UCSD-AML1 (cell line): ENCODE results near the gene SUGP2.

Source experiments
- DNase-seq: peaks from one replicate; lab custom pipeline; 2025; ENCODE audit not compliant: unreplicated experiment; lab: John Stamatoyannopoulos, UW

SUGP2 gene

DNA sequence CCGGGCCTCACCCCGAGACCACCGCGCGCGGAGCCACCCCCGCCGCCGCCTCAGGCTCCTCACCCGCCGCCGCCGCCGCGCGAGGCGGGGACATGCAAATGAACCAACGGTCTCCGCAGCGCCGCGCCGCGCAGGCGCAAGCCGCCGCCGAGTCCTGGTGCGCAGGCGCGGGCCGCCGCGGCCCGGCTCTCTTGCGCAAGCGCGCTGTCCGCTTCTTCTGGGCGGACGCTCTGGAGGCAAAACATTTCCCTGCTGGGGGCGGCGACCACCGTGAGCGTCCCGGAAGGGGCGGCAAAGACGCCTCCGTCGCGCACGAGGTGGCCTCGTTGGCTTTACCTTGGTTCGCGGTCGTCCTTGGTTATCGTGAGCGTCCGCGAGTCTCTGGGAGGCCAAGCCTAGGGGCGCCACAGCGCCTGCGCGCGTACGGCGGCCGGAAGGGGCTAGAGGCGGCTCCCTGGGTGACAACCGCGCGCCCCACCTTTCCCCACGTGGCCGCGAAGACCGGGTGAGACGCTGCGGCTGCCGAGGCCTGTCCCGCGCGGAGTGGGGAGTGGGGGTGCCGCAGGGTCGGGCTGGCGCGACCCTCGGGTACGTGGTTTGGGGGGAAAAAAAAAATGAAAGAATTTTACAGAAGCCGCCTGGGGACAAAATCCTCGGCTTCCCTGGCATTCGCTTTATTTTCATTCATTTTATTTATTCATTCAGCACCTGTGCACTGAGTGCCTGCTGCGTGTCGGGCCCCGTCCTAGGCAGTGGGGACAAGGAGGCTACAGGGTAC, at the start of gene SUGP2, which contains the start of gene ARMC6:
Gene SUGP2, minus strand, starts transcription at position 92 of the 778 bp plus-strand sequence. CDS start 2,446 bp downstream, outside the sequence.
Gene ARMC6, plus strand, starts transcription at position 178 of the 778 bp plus-strand sequence. CDS start 607 bp downstream, outside the sequence.
- peak; percentile 92 for DNase-seq

DNA sequence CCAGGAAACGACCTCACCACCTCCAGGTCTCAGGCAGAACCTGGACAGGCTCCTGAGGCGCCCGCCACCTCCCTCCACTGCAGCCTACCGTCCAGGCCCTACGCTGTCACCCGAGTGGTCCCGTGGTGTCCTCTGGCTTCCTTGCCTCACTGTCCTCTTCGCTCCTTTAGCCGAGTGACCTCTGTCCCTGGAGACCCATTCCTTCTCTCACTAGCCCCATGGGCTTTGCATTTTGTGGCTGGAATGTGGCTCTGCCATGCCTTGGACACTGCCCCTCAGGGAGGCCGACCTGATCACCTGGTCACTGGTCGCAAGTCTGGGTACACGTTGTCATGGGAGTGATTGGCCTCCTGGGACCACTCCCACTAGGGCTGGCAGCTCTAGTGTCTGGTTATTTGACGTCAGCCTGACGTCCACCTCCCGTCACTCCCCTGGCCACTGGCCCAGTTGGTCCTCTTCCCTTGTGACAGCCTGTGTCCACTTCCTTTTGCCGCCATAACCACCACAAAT, 48.4 kb upstream of the SUGP2 start:
- DNase-seq, result no peak

DNA sequence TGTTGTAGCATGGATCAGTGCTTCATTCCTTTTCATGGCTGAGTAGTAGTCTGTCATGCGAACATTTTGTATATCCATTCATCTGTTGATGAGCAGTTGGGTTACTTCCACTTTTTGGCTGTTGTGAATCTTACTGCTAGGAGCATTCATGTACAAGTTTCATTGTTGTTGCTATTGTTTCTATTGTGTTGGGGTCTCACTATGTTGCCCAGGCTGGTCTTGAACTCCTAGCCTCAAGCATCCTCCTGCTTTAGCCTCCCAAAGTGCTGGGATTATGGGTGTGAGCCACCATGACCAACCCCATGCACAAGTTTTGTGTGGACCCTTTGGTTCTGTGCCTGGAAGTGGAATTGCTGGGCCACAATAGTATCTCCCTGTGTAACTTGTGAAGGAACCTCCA, 46.3 kb upstream of the SUGP2 start:
- DNase-seq, result no peak

DNA sequence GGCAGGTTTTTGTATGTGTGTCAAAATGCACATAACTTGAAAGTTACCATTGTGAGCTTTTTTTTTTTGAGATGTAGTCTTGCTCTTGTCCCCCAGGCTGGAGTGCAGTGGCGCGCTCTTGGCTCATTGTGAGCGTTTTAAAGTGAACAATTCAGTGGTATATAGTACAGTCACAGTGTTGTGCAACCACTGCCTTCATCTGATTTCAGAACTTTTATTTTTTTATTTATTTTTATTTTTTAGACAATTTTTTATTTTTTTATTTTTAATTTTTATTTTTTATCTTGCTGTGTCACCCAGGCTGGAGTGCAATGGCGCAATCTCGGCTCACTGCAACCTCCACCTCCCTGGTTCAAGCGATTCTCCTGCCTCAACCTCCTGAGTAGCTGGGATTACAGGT, 45.5 kb upstream of the SUGP2 start:
- no peak for DNase-seq

DNA sequence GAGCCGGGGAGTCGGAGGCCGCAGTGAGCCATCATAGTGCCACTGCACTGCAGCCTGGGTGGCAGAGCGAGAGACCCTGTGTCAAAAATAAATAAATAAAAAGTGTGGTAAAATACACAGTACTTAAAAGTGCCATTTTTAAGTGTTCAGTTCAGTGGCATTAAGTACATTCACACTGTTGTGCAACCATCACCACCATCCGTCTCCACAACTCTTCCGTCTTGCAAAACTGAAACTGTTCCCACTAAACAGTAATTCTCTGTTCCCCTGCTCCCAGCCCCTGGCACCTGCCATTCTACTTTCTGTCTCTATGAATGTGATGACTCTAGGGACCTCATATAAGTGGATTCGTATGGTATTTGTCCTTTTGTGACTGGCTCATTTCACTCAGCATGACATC, 43.8 kb upstream of the SUGP2 start:
- DNase-seq, result no peak

DNA sequence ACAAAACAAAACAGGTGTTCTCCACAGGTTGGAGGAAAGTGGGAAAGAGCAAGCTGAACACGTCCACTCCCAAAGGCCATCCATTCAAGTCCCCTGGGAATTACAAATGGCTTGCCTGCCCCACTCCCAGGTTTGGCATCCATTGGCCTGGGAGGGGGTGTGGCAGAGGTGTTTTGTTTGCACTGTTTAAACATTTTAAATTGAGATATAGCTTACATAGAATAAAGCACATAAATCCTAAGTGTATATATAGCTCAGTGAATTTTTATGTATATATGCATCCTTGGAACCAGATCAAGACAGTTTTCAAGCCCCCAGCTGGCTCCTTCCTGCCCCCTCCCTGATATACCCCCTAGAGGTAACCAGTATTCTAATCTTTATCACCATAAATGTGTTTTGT, 43.2 kb upstream of the SUGP2 start:
- DNase-seq, result no peak

DNA sequence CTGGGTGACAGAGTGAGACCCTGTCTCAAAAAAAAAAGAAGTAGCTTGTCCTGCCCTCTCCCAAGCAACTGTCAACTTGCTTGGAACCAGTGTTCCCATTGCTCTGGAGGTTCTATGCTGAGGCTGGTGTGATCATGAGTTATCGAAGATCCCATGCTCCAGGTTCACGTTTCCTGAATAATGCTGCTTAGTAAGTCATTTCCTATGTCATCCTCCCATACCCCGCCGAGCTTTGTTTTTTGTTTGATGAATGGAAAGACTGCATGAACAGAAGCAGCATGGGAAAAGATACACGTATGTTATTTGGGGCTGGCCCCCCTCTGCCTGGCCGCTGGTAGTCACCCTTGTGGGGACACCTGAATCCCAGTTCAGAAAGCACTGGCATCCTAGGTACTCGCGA, 41.8 kb upstream of the SUGP2 start:
- DNase-seq, result no peak

DNA sequence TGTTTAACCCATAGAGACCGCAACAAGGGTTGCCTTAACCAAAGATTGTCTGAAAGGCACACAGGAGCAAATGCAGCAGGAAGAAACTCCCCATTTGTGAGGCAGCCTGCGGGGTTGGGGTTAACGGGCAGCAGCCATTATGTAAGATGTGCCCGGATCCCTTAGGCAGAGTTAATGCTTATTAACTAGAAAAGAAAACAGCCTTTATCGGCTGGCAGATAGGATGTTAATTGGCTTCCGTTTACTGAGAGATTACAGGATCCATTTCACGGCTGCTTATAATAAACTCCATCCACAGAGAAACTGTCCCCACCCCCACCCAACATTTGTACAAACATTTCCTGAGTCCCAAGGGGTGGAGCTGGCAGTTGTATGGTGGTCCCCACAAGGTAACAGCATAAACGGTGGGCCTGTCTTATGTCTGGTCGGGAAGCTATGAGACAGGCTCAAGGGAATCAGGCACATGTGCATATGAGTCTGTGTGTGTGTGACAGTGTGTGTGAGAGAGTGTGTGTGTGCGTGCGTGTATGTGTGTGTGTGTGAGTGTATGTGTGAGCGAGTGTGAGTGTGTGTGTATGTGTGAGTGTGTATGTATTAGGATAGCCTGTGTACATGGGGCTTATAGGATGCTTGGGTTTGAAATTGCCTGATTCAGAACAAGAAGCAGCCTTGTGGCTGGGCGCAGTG, 41.0 kb upstream of the SUGP2 start:
- no peak for DNase-seq

DNA sequence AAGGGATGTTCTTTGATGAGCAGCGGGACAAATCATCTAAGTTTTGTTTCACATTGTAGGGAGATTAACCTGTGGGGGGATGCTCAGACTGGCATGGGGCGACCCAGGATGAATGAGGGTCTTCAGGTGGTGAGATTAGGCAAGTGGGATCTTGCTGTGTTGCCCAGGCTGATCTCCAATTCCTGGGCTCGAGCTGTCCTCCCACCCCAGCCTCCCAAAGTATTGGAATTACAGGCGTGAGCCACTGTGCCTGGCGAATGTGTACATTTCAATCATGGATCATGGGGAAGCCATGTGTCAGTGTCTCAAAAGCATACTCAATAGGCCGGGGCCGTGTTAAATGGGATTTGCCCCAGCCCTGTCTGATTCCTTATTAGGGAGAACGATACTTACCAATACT, 38.6 kb upstream of the SUGP2 start:
- no peak for DNase-seq

DNA sequence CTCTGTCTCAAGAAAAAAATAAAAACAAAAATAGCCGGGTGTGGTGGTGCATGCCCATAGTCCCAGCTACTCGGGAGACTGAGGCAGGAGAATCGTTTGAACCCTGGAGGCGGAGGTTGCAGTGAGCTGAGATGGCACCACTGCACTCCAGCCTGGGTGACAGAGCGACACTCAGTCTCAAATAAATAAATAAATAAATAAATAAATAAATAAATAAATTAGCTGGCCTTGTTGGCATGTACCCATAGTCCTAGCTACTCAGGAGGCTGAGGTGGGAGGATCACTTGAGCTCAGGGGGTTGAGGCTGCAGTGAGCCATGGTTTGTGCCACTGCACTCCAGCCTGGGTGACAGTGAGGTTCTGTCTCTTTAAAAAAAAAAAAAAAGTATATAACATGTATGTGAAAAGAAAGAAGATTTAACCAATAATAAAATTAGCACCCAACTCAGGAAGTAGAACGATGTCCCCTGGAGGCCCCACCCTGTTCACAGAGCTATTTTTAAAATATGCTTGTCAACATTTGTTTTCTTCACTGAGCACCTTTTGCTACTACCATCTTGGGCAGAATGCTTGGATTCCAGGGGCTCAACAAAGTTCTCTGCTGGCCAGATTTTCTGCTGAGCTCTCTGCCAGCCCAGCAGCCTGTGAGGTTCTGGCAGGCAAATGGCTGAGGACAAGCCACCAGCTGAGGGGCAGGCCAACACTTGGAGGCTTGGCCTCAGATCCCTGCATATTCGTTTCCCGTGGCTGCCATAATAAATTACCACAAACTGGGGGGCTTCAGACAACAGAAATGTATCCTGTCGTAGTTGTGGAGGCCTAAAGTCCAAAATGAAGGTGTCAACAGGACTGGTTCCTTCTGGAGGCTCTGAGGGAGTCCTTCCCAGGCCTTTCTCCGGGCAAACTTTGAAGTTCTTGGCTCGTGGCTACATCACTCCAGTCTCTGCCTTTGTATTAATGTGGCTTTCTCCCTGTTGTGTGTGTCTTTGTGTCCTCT, 35.6 kb upstream of the SUGP2 start:
- no peak for DNase-seq

DNA sequence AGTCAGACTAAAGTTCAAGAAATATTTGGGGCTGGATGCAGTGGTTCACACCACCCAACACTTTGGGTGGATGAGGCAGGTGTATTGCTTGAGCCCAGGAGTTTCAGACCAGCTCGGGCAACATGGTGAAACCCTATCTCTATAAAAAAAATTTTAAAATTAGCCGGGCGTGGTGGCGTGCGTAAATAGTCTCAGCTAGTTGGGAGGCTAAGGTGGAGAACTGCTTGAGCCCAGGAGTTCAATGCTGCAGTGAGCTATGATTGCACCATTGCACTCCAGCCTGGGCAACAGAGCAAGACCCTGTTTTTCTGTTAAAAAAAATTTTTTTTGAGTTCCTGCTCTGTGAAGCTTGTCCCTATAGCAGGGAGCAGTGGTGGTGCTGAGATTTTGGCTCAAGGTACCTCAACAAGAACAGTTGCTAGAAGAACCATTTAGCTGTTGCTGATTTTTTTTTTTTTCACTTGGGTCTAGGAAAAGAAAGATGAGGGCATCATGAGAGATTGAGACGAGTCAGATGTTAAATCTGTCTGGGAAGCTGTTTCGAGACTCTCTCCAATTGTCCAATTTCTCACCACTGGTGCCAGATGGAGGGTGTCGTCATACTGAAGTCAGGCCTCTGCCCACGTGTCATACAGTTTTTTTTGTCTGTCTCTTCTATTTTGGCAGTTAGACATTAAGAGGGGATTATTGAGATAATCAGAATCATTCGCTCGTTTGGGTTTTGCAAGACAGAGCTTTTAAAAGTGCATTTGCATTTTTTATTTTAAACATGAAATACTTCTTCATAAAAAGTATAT, 34.2 kb upstream of the SUGP2 start:
- no peak for DNase-seq

DNA sequence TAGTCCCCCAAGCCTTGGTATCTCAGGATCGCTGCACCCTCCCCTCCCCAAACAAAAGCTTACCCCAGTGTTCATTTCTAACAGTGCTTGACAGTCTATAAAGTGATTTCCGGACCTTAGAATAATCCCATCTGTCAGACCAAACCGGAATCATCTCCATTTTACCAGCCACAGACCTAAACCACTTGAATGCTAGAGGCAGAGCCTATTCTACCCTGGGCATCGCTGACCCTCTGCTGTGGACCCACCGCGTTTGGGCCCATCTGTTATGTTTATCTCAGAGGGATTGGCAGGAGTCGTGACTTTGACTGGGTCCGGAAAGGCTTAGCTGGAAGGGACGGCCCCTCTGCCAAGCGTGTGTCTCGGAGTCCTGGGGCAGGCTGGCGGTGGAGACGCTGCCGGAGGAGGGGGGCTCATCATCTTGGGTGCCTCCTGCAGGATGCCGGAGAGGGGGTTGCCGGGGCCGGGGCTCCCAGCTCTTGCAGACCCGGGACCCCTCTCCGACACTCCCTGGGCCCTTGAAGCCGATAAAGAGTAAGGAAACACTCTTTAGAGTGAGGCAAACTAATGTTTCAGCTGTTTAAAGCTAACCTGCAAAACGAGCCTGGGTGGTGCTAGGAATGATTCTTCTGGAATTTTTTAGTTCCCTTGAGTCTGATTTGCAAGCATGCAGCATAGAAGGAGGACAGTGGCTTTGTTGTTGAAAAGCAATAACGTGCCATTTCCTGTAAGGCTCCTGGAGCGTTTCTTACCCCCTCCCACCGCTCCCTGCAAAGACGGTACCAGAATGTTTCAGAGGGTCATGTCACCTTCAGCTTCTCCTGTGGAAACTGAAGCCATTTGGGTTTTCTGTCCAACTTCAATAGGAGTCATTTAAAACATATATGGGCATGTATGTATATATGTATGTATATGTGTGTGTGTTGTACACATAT, 31.8 kb upstream of the SUGP2 start:
- DNase-seq, result peak; percentile 33

DNA sequence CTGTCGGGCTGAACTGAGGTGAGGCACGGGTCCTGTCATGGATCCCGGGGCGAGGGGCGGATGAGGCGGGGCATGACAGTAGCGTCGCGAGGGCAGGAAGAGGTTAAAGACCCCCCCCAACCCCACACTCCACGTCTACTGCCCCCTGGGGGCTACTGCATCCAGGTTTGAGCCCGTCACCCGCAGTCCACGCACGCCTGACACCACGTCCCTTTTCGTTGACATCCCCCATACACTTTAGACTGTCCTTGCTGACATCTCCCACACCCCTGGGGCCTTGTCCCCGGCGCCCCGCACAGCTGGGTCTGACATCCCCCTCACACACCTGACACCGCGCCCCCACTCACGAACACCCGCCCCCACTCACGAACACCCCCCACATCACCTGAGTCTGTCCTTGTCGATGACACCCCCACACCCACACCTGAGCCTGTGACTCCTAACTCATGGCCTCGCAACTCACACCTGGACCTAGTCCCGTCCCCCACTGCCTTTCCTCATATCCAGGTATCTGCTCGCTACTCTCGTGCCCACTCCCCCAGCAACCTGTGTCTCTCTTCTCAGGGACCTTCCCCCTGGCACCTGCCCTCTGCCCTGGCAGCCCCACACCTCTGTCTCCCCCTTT, 30.9 kb upstream of the SUGP2 start:
- DNase-seq, result no peak

DNA sequence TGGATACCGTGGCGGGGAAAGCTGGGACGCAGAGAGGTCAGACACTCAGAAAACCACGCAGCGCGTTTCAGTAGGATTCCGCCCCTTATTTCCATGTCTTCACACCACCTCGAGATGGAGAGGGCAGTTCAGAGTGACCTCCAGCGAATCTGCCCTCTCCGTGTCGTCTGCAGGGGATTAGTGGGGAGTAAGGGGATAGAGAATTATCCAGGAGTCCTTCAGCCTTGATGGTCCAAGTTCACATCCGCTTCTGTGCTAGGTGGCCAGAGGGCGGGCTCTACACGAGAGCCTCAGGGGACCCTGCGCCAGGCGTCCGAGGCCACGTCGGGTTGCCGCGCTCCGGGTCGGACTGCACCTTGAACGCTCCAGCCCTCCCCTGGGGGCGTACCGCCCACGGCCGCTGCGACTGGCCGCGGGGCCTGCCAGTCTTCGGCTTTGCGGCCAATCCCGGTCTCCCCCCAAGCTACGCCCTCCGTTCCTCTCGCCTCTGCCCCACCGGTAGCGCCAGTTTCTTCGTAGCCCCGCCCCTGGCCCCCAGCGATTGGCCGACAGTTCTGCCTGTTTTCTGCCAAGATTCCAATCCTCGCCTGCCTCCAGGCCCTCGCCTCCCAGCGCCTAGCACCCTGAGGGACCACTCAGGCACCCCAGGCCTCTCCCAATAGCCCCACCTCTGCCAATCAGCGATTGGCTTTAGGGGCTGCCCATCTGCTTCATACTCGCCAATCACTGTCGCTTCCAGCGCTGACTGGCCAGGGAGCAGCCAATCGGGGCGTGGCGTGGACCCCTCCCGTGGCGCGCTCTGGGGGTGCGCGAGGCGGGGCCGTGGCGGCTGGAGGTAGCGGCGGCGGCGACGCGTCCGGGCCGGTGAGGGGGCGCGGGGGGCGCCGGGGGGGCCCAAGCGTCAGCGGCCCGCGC, 30.1 kb upstream of the SUGP2 start, which contains the start of gene SLC25A42:
Gene SLC25A42, plus strand, starts transcription at position 812 of the 915 bp plus-strand sequence. CDS start 32,131 bp downstream, outside the sequence.
- DNase-seq, result peak; percentile 100

DNA sequence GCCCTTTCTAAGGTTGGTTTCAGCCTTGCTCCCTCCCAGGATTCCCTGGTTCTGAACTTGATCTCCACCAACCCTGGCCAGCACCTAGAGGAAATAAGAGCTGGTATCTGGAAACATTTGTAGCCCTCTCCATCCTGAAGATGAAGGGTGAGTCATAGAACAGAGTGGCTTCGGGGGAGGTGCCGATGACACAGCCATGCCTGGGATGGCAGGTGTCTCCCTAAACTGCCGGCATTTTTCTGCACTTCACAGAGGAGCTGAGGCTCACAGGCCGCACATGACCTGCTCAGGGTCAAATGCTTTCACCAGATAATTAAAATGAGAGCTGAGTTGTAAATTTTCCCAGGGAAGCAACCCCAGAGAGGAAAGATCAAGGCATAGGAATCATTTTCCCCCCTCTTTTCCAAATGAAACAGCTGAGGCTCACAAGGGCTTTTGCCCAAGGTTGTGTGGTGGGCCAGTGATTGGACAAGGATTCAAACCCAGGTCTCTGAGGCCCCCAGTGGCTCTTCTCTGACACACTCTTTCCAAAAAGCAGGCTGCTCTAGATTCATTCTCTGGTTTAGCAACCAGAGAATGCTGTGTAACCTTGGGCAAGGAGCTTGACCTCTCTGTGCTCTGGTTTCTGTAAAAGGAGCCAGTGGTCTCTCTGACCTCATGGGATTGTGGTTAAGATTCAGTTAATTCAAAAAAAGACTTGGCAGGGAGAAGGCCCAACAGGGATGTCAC, 29.3 kb upstream of the SUGP2 start:
- no peak for DNase-seq

DNA sequence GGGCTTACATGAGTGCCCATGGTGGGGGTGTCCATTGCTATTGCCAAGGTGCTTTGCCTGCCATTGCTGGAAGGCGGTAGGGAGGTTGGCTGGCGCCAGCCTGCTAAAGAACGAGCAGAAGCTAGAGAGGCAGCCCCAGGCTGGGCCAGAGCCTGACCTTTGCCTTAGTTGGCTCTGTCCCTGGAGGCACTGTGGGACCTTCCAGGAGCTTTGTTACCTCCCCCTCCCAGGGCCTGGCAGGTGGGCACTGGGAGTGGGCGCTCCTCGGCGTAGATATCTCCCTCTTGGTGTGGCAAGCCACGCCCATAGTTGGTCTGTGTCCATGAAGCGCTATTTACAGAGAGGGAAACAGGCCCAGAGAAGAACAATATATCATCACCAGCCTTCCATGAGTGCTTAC, 28.2 kb upstream of the SUGP2 start:
- DNase-seq, result no peak
